ENCODE data around the gene POGLUT3.
A peak's percentile ranks its signal among the peaks of the same experiment; 100 is the strongest.

Gene POGLUT3

GRCh38 chr11:108500721-108501120 lies 2.5 kb upstream of the POGLUT3 start:
- no peak for DNase-seq (ENCODE audit: low read depth in 2 of 2)

DNA sequence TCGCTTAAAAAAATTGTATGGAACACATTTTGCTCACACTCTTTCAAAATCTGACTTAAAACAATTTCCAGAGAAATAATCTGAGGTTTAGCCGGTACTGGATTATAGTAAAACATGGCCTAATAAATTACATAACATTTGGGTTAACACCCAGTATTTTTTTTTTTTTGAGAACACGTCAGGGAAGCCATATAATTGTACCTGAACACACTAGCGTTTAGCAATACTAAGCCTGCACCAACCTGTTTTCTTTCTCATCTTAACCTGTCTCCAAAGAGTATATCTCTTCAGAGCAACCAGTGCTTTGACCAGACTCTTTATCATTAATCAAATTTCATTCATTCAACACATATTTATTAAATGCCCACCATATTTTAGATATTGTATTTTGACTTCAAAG lies 2.0 kb upstream of the POGLUT3 start:
- DNase-seq (ENCODE audit: low read depth in 2 of 2), result no peak

DNA sequence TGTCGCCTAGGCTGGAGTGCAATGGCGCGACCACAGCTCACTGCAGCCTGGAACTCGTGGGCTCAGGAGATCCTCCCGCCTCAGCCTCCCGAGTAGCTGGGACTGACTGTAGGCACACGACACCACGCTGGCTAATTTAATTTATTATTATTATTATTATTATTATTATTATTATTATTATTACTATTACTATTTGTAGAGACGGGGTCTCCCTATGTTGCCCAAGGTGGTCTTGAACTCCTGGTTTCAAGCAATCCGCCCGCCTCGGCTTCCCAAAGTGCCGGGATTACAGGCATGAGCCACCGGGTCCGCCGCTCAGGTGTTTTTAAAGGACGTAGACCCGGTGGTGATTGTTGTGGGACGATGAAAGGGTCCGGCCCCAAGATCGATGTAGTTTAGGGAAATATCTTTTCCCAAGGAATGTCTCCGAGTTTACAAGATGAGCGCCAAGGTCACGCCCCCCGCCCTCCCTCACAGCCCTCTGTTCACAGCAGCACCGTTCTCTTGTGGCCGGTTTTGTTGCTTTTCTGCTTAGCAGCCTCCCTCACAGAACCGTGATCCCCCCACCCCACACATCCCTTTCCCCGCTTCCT lies 728 bp upstream of the POGLUT3 start:
- DNase-seq (ENCODE audit: low read depth in 2 of 2), result no peak

DNA sequence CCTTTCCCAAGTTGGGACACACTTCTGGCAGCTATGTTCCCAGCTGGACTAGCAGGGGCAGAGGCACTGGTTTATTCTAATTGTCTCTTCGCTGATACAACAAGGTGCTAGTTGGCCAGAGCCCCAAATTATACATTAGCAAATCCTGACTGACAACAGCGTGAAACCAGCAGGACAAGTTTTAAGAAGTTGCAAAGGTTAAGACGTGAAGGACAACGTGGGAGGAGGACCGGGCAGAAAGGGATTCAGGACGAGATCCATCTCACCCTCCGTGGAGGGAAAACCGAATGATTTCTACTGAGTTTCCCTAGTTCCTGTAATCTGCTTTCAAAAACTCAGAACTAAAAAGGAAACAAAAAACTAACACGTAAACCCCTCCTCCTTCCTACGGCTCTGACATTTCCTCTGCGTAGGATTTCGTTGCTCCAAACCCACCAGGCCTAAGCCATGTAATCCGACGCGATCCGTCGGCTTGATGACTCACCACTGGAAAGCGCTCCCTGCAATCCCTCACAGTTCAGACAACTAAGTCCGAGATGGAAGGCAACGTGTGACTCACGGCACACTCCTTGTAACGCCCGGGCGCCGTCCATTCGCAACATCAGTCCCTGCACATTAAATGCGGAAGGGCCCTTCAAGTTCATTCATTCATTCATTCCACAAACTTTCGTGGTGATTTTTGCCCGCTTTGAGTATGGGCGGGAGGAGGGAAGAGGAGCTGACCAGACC lies 703 bp downstream of the POGLUT3 start:
- DNase-seq (ENCODE audit: low read depth in 2 of 2), result peak; percentile 52 to 64

- DNase-seq (ENCODE audit: low read depth in 2 of 2), result no peak
These were observed 1.4 kb downstream of the POGLUT3 start for GRCh38 chr11:108496643-108497256.

DNA sequence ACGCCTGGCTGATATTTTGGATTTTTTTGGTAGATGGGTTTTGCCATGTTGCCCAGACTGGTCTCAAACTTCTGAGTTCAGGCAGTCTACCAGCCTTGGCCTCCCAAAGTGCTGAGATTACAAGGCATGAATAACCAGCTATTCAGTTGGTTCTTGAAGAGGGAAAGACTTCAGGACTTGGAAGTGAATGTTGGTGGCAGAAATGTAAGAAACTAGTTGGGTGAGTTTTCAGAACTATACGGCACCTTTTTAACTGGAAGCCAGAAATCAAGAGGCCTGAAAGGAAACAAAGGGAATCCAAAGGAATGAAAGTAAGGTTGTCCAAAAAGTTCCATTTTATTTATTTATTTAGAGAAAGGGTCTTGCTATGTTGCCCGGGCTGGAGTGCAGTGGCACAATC lies 2.9 kb downstream of the POGLUT3 start:
- DNase-seq (ENCODE audit: low read depth in 2 of 2), result no peak

GRCh38 chr11:108494182-108494581 lies 4.0 kb downstream of the POGLUT3 start:
- DNase-seq (ENCODE audit: low read depth in 2 of 2), result no peak

- no peak for DNase-seq (ENCODE audit: low read depth in 2 of 2)
These were observed 6.2 kb downstream of the POGLUT3 start for GRCh38 chr11:108491936-108492335.

GRCh38 chr11:108486828-108487227 lies 11.4 kb downstream of the POGLUT3 start:
- DNase-seq (ENCODE audit: low read depth in 2 of 2), result no peak

DNA sequence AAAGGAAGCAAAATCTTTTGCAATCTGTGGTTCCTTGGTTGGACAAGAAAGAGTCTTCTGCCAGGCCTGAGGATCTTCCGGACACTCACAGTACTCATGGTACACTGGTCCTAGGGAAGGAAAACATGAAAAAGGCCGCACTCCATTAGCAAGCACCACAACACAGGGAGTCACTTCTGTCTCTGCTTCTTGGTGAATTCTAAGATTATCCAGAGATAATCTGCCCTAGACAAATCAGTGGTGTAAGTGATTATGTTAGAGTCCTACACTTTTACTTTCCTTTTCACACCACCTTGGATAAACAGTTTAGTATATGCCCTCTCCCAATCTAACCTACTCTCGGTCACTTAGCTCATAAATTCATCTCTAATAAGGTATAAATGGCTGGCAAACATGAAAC lies 11.9 kb downstream of the POGLUT3 start:
- DNase-seq (ENCODE audit: low read depth in 2 of 2), result no peak

- no peak for DNase-seq (ENCODE audit: low read depth in 2 of 2)
These were observed 15.0 kb downstream of the POGLUT3 start for GRCh38 chr11:108483163-108483562.

- DNase-seq (ENCODE audit: low read depth in 2 of 2), result no peak
These were observed 23.3 kb downstream of the POGLUT3 start for GRCh38 chr11:108474664-108475463.

GRCh38 chr11:108472681-108473080 lies 25.5 kb downstream of the POGLUT3 start:
- DNase-seq (ENCODE audit: low read depth in 2 of 2), result no peak

DNA sequence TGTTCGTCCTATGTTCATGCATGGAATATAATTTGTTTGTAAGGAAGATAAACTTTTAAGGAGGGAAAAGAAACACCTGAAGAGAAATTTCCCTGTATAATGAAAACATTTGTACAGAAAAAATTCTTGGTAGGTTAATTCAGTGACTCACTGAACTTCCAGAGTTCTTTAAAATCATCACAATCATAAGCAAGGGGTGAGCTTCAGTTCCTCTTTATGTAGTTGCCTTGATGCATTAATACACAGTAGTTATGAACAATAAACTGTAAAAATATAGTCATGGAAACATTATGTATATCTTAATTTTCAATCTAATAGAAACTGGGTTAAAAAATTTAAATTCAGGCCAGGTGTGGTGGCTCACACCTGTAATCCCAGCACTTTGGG lies 29.7 kb downstream of the POGLUT3 start:
- DNase-seq (ENCODE audit: low read depth in 2 of 2), result no peak

- peak; percentile 87 to 94 for DNase-seq (ENCODE audit: low read depth in 2 of 2)
These were observed 30.9 kb downstream of the POGLUT3 start, which contains the start of gene C11orf65 for GRCh38 chr11:108467091-108467823. Gene C11orf65 (minus strand): TSS chr11:108467529. CDS start chr11:108461559, 5,970 bp downstream.

GRCh38 chr11:108466405-108466804 lies 31.8 kb downstream of the POGLUT3 start:
- no peak for DNase-seq (ENCODE audit: low read depth in 2 of 2)

DNA sequence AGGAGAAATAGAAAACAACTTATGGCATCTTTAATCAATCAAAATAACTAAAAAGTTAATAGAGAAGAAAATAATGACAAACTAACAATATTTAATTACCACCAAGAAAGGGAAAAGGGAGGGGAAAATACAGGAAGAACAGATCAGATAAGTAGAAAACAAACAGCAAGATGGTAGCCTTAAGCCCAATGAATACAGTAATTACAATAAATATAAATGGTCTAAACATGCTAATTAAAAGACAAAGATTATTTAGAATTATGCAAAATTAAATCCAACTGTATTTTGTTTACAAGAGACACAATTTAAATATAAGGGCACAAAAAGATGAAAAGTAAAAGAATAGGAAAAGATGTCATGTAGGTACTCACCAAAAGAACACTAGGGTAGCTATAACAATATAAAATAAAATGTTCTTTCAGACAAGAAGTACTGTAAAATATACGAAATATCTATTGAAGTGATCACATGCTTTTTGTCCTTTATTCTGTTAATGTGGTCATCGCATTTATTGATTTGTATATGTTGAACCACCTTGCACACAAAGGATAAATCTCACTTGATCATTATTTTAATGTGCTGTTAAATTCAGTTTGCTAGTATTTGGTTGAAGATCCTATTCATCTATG lies 44.9 kb downstream of the POGLUT3 start:
- DNase-seq (ENCODE audit: low read depth in 2 of 2), result no peak
